ENCODE measurements around the gene SCAF1.
A peak's percentile ranks its signal among the peaks of the same experiment; 100 is the strongest.

SCAF1 gene

GRCh38 chr19:49687566-49688316 is 45.7 kb downstream of the SCAF1 start:
- DNase-seq (ENCODE audit: extremely low spot score), result no peak
- ChIA-PET CTCF (interaction anchor here (1.8 kb wide), 1 partner anchor 118 kb away, joined by 5 read pairs; no protein-coding TSS in a partner anchor), POLR2A (no interaction called here)
- TF ChIP-seq CTCF (IDR thresholded peaks at IDR 0.05; ENCODE audit: control extremely low read depth, extremely low read depth, low read depth, missing control alignments), result no peak

GRCh38 chr19:49688531-49689132 is 46.6 kb downstream of the SCAF1 start:
- ChIA-PET CTCF (no interaction called here), POLR2A (no interaction called here)
- TF ChIP-seq CTCF (IDR thresholded peaks at IDR 0.05; ENCODE audit: control extremely low read depth, extremely low read depth, low read depth, missing control alignments), result no peak
- no peak for DNase-seq (ENCODE audit: extremely low spot score)

- ChIA-PET POLR2A (no interaction called here), CTCF (interaction anchor here (1.2 kb wide), 1 partner anchor 11 kb away, joined by 3 read pairs; no protein-coding TSS in a partner anchor)
- DNase-seq (ENCODE audit: extremely low spot score), result no peak
- peak; percentile 40 for TF ChIP-seq CTCF (IDR thresholded peaks at IDR 0.05; ENCODE audit: control extremely low read depth, extremely low read depth, low read depth, missing control alignments)
These were observed 47.4 kb downstream of the SCAF1 start, which contains the start of gene ADM5 for GRCh38 chr19:49689133-49690078. Gene ADM5, plus strand, starts transcription at chr19:49689594. Its CDS starts 244 bp downstream, at chr19:49689838.

- ChIA-PET CTCF (interaction anchor here (1.2 kb wide), 1 partner anchor 12 kb away, joined by 3 read pairs; no protein-coding TSS in a partner anchor), POLR2A (no interaction called here)
- DNase-seq (ENCODE audit: extremely low spot score), result no peak
- no peak for TF ChIP-seq CTCF (IDR thresholded peaks at IDR 0.05; ENCODE audit: control extremely low read depth, extremely low read depth, low read depth, missing control alignments)
These were observed 48.2 kb downstream of the SCAF1 start for GRCh38 chr19:49690079-49690655.

GRCh38 chr19:49690656-49691242 is 48.7 kb downstream of the SCAF1 start, which contains the start of gene CPT1C:
Gene CPT1C, plus strand, starts transcription at chr19:49691116. Its CDS starts 1,137 bp downstream, at chr19:49692253.
- POLR2A ChIA-PET, result no interaction called here
- no peak for TF ChIP-seq CTCF (IDR thresholded peaks at IDR 0.05; ENCODE audit: control extremely low read depth, extremely low read depth, low read depth, missing control alignments)
- peak; percentile 64 for DNase-seq (ENCODE audit: extremely low spot score)
- CTCF ChIA-PET, result interaction anchor here (0.7 to 1.2 kb wide), 2 partner anchors 10 to 13 kb away, joined by 3 read pairs; no protein-coding TSS in a partner anchor
